GM21360 (cell line): Measurements from ENCODE around the gene COQ8A.

Experiments used
- ATAC-seq: cut with Tn5 transposase; IDR thresholded peaks from one replicate; pipeline ENCODE4 v1.9.1; 2021; ENCODE audit warnings: mild to moderate bottlenecking, moderate library complexity; ENCODE audit not compliant: unreplicated experiment

COQ8A gene

GRCh38 chr1:227002531-227003049 lies 62.5 kb downstream of the COQ8A start:
- no peak for ATAC-seq

- no peak for ATAC-seq
These were observed 63.1 kb downstream of the COQ8A start for GRCh38 chr1:227003165-227003564.

GRCh38 chr1:227004796-227005195 lies 64.7 kb downstream of the COQ8A start:
- ATAC-seq, result no peak

- ATAC-seq, result no peak
These were observed 66.2 kb downstream of the COQ8A start for GRCh38 chr1:227006226-227006796.

DNA sequence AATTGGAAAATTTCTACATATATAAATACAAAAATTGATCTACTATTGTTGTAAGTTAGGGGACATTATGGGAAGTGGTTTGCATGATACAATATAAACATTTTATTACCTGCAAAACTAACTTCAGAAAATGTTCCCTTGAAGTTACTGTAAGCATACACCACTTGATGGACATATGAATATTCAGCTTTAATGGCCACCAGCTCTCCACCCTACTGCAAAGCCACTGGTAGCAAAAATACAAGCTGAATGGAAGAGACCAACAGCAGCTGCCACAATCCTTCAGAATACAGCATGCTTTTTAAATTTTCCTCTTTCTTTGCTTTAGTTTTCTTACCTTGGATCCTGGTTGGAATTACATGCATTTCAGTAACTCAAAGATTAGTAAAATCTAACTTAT lies 69.8 kb downstream of the COQ8A start:
- no peak for ATAC-seq

GRCh38 chr1:227010645-227011044 lies 70.6 kb downstream of the COQ8A start:
- ATAC-seq, result no peak

DNA sequence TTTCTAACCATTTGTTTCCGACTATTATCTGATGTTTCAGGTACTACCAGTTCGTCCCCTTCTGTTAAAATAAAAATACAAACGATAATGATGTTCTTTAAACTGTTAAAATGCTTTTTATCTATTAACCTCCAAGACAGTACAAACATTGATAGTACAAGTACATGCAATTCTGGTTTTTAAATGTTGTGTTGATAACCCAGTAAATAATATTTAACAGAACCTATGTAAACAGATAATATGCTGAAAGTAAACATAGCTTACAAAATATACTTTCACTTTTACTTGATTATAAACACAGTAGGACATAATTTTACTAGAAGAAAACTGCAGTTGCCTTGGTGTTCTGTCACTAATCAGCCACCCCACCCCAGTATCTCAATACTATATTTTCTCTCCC lies 76.9 kb downstream of the COQ8A start:
- ATAC-seq, result no peak

DNA sequence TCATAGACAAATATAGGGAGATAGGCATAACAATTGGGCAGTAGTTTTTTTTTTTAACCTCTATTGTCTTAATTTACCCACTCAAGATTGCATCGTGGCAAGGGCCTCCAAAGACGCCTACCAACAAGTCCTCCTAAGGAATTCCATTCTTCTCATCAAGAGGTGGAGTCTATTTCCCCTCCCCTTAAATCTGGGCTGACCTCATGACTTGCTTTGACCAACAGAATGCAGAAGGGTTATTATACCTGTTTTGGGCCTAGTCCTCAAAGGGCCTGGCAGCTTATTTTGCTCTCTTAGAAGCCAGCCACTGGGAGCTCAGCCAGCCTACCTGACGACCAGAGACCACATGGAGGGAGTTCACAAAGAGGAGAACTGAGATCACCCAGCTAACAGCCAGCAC lies 92.3 kb downstream of the COQ8A start:
- no peak for ATAC-seq

- no peak for ATAC-seq
These were observed 93.8 kb downstream of the COQ8A start for GRCh38 chr1:227033880-227034279.

DNA sequence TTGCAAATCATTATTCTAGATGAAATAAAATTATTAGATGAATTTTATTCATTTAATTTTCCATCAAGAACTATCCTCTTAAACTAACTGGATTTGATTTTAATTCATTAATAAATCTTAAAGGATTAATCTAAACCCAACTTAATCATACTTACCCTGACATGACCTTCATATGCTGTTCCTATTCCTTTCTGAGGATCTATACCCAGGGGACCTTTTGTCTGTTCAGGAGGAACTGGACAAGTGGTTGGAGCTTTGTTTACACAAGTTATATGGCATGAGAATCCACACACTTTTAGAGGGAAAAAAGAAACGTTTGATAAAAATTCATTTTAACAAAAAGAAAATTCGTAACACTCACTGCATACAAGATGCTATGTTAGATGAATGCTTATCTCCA lies 95.2 kb downstream of the COQ8A start:
- no peak for ATAC-seq

- no peak for ATAC-seq
These were observed 97.0 kb downstream of the COQ8A start for GRCh38 chr1:227037121-227037520.
